GM19324 (cell line): ENCODE measurements around the gene GALM.
"Not testable (repeated sequence)": the region's sequence is repeated elsewhere in the genome, so short reads cannot be mapped to it uniquely, and the experiment has no call there.

Experiments used
- ATAC-seq: cut with Tn5 transposase; IDR thresholded peaks from one replicate; pipeline ENCODE4 v1.9.1; 2021; ENCODE audit warnings: mild to moderate bottlenecking, moderate library complexity; ENCODE audit not compliant: unreplicated experiment, low FRiP score

GALM gene

DNA sequence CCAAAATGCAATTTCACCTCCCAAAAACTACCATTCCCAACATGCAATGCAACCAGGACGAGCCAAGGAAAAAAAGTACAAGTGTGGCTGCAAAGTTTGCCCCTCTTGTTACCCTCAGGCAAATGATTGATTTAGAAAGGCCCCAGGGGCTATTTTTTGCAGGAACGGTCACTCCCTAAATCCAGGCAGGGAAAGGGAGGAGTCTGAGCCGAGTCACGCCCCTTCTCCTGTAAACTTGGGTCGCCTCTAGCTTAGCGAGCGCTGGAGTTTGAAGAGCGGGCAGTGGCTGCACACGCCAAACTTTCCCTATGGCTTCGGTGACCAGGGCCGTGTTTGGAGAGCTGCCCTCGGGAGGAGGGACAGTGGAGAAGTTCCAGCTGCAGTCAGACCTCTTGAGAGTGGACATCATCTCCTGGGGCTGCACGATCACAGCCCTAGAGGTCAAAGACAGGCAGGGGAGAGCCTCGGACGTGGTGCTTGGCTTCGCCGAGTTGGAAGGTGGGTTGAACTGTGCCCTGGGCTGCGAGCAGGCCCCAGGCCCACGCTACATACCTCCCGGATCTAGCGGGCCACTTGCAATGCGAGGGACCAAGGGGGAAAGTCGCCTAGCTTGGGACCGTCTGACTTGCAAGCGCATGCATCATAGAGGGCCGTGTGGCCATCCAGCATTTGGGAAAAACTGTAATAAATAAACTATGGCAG lies at the start of gene GALM:
Gene GALM, plus strand, starts transcription at position 261 of the 702 bp plus-strand sequence. Its CDS starts 48 bp downstream, at position 309.
- ATAC-seq, result no peak

DNA sequence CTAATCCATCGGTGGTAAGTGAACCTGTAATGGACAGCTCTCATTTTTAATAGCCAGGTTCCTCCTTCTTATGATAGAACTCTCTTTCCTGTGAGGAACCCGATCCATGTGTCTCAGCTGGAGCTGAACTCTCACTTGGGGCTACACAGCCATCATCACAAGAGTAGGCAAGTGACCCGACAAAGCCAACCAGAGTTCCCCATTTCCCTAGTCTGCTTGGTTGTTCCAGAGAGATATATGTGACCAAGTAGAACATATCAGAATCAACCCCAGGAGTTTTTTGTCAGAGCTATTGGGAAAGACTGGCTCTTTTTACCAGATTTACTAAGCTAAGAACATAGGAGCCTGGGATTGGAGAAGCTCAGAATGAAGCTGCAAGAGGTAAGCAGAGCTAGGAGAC lies 48.6 kb upstream of the GALM start:
- no peak for ATAC-seq

DNA sequence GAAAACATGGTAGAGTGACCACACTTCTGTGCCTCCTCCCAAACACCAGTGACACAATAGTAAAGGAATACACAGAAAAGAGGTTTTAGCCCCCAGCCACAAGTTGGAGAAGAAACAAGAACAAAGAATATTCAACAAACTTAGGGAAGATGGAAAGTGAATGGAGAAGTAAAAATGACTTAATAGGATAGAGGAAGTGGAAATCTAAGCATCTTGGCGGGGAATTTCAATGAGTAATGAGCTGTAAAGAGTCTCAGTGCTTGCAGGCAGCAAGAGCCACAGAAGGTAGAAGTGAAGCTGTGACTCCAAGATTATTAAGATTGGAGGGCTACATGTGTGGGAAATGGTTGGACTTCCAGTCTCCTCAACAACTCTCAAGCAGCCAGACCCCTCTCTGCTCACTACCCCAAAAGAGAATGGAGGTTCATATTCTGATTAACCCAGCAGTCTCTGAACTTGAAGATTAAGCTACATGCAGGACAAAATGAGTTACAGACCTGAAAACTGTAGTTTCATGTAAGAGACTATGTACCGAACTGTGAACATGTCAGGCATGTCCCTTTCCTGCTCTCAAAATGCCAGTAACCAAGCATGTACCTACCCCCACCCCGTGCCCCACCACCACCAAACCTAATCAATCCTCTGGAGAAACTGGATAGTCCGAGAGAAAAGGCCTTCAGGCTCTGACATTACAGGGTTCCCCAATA lies 46.3 kb upstream of the GALM start:
- no peak for ATAC-seq

GRCh38 chr2:38620282-38620977 lies 45.5 kb upstream of the GALM start:
- no peak for ATAC-seq

- ATAC-seq, result no peak
Observed at GRCh38 chr2:38621018-38621417, 44.9 kb upstream of the GALM start.

DNA sequence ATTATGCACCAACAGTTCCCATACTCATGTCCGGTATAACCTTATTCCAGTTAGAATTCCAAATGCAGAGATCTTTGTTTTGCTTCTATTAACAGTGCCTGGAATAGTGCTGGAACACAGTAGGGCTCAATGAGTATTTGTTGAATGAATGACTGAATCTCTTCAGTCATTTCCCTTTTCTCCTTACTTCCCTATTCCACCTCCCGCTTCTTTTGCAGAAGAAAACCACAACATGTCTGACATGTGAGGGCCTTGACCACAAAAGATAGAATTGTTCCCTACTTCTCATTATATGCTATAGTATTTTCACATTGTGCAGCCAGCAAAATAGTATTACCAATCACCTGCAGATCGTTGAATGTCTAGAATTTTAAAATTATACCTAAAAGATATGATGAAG lies 43.7 kb upstream of the GALM start:
- ATAC-seq, result no peak

DNA sequence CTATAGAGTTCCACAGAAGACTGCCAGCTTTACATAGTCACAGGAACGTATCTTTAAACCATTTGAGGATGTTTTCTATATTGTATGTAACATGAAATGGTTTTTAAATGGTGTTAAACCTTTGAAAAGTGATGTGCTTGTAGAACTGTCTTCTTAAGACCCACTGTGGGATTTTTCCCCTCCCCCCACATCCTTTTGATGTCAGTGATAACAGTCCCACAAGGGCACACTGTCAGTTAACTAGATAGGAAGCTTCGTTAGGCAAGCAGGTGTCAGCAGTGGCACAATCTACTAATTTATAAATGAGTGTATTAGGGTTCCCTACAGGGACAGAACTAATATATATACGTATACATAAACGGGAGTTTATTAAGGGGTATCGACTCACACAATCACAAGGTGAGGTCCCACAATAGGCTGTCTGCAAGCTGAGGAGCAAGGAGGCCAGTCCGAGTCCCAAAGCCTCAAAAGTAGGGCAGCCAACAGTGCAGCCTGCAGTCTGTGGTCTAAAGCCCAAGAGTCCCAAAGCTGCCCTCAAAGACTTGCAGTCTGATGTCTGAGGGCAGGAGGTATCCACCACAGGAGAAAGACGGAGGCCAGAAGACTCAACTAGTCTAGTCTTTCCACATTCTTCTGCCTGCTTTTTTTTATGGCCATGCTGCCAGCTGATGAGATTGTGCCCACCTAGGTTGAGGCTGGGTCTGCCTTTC lies 39.4 kb upstream of the GALM start:
- no peak for ATAC-seq

DNA sequence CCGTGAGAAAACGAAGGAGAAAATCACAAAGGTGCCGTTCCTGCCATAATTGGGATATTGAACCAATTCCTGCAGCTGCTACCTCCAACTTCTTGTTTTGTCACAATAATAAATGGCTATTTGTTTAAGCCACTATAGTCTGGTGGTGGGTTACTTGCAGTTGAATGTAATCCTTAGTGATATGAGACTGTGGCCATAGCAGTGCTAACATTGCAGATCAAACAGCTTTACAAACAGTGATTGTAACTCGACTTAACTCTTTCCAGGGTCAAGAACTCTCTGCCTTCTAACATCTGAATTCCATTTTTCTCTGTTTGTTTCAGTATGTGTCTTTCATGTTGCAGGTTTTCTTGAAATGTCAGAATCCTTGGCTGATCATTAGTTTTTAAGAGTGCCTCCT lies 38.5 kb upstream of the GALM start:
- ATAC-seq, result no peak

- no peak for ATAC-seq
Observed at GRCh38 chr2:38629684-38630083, 36.2 kb upstream of the GALM start.

DNA sequence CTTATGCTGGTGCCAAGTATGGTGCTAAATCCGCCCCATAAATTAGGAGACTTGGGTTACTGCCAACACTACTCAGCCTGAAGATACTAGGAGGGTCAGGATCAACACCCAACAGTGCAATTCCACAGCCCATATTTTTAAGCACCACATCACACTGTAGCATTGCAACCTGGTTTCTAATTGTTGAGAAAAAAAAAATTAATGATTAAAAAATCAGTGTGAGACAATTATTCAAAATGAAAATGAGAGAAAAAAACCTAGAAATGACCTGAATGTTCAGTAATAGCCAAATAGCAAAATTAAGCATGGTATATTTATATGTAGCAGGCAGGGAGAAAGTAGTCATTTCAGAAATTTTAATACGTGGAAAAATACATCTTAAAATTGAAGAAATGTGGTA lies 33.9 kb upstream of the GALM start:
- ATAC-seq, result no peak

DNA sequence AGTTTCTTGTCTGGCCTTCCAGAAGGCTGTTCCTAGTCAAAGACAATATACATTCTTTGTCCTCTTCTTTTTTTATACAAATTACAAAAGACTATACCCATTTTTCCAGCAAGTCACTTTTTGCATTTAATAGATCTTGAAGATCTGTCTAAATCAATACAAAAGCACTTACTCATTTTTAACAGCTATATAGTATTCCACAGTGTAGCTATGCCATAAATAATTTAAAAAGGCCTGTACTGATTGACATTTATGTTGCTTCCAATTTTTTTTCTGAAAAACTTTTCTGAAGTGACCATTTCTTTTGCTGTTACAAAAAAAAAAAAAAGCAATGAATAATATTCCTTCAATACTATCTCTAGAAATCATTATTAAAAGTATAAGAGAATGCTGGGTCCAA lies 32.9 kb upstream of the GALM start:
- no peak for ATAC-seq

GRCh38 chr2:38633895-38634294 lies 32.0 kb upstream of the GALM start:
- ATAC-seq, result no peak

DNA sequence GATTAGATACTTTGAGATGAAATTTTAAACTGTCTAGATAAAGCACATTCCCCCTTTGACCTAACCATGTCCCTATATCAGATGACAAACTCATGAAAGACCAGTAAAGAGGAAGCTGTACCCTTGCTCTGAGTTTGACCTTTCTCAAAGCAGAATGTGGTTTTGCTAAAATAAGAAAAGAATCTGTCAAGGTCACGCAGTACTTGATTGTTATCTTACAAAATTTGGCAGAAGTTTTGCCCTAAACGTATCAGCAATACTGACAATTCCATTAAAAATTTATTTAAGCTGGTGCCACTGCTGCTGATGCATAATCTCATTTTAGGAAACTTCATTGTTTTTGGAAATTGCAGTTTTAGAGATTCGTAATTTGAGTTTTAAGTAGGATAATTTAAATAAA lies 31.2 kb upstream of the GALM start:
- peak; percentile 77 for ATAC-seq

- ATAC-seq, result no peak
Observed at GRCh38 chr2:38635139-38635538, 30.8 kb upstream of the GALM start.

DNA sequence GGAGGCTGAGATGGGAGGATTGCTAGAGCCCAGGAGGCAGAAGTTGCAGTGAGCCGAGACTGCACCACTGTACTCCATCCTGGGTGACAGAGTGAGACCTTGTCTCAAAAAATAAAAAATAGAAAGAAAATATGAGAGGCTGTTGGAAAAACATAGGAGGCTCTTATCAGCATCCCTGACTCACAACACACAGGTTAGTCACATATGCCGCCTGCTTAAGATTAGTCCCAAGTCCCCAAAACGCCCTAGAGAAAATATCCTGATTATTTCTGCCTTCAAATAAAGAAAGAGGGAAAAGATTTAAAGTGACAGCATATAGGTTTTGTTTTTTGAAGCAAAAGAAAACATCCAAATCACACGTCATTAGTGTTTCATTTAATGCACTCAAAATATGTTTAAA lies 29.8 kb upstream of the GALM start:
- no peak for ATAC-seq

DNA sequence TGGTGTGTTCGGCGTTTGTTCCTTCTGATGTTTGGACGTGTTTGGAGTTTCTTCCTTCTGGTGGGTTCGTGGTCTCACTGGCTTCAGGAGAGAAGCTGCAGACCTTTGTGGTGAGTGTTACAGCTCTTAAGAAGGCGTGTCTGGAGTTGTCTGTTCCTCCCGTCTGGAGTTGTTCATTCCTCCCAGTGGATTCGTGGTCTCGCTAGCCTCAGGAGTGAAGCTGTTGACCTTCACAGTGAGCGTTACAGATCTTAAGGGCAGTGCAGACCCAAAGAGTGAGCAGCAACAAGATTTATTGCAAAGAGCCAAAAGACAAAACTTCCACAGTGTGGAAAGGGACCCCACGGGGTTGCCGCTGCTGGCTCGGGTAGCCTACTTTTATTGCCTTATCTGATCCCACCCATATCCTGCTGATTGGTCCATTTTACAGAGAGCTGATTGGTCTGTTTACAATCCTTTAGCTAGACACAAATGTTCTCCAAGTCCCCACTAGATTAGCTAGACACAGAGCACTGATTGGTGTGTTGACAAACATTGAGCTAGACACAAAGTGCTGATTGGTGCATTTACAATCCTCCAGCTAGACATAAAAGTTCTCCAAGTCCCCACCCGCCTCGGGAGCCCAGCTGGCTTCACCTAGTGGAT lies 23.4 kb upstream of the GALM start:
- ATAC-seq, result not testable (repeated sequence)

DNA sequence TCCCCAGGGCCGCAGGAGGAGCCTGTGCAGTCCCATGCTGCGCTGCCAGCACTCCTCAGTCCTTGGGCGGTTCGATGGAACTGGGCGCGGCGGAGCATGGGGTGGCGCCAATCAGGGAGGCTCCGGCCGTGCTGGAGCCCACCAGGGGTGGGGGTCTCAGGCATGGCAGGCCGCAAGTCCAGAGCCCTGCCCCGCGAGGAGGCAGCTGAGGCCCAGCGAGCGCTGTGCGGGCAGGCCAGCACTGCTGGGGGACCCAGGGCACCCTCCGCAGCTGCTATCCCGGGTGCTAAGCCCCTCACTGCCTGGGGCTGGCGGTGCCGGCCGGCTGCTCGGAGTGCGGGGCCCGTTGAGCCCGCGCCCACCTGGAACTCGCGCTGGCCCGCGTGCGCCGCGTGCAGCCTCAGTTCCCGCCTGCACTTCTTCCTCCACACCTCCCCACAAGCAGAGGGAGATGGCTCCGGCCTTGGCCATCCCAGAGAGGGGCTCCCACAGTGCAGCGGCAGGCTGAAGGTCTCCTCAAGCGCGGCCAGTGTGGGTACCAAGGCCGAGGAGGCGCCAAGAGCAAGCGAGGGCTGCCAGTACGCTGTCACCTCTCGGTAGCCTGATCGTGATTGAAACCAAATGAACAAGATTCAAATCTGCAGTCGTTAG lies 22.8 kb upstream of the GALM start:
- ATAC-seq, result no peak

- ATAC-seq, result not testable (repeated sequence)
Observed at GRCh38 chr2:38643683-38644511, 22.0 kb upstream of the GALM start.

GRCh38 chr2:38648107-38648761 lies 17.7 kb upstream of the GALM start:
- no peak for ATAC-seq
